ENCODE measurements around the gene HLCS. TPM values are rescaled to one million over a fixed set of nuclear protein-coding genes. Genes with fewer than 3 reads are reported as not detected.

The HLCS gene
- total RNA-seq, 1 experiment from 2014 or later = 12.7 TPM

- Histone ChIP-seq H2AK5ac (ENCODE audit: insufficient read length, low read length) (no peak overlapping the region), H2BK5ac (ENCODE audit: insufficient read length, low read length) (no peak overlapping the region), H3K79me2 (ENCODE audit: insufficient read depth, low read length) (no peaks in the 10 kb centered on the region), H3T11ph (ENCODE audit: low read length) (no peak overlapping the region), H3K27ac (ENCODE audit: insufficient read length, low read depth, low read length) (no peak overlapping the region), H3K18ac (ENCODE audit: insufficient read length, low read depth, low read length) (no peak overlapping the region), H3K27me3 (ENCODE audit: insufficient read depth, low read length) (no peaks in the 10 kb centered on the region), H4K8ac (replicated peaks; ENCODE audit: insufficient read length, low read depth, low read length) (no peak overlapping the region), H4K20me1 (ENCODE audit: control insufficient read depth, insufficient read depth, insufficient read length) (no peaks in the 10 kb centered on the region), H2BK120ac (ENCODE audit: low read depth, low read length, poor library complexity, severe bottlenecking) (no peak overlapping the region), H3K4ac (ENCODE audit: low read depth, low read length) (no peak overlapping the region), H2BK15ac (ENCODE audit: low read depth, low read length) (no peak overlapping the region), H3K56ac (ENCODE audit: insufficient read length, low read depth, low read length) (no peak overlapping the region), H2AFZ (ENCODE audit: low read length) (no peak overlapping the region), H4K5ac (ENCODE audit: insufficient read length, low read depth, low read length) (no peak overlapping the region), H3K9ac (ENCODE audit: extremely low read depth, insufficient read length, low read length) (no peak overlapping the region), H3K79me1 (ENCODE audit: insufficient read depth, low read depth, low read length, poor library complexity, severe bottlenecking) (no peaks in the 10 kb centered on the region), H3K23me2 (ENCODE audit: insufficient read length, low read depth, low read length, poor library complexity, severe bottlenecking) (no peaks in the 10 kb centered on the region), H3K4me2 (ENCODE audit: insufficient read depth, insufficient read length, low read length) (no peak overlapping the region), H4K91ac (ENCODE audit: insufficient read length, low read depth, low read length) (no peak overlapping the region), H3K9me3 (ENCODE audit: control insufficient read depth, low read depth, low read length) (no peaks in the 10 kb centered on the region), H3K4me1 (ENCODE audit: insufficient read depth, low read length) (no peaks in the 10 kb centered on the region), H3K14ac (ENCODE audit: insufficient read depth, low read length) (no peak overlapping the region), H2BK20ac (ENCODE audit: low read depth, low read length, poor library complexity, severe bottlenecking) (no peak overlapping the region), H3K23ac (ENCODE audit: insufficient read length, low read depth, low read length) (no peak overlapping the region), H2BK12ac (ENCODE audit: insufficient read length, low read depth, low read length) (no peak overlapping the region)
- peaks cover 7 to 10% of the 10 kb centered on the region in 2 experiments; a peak in 2 of 5 replicates for H3K9me3 Mint-ChIP-seq
- WGBS (ENCODE audit: extremely low coverage, insufficient read length, low lambda C conversion rate) = no CpG with 5 or more reads among the region's 13 CpGs
- no peak overlapping the region for H3K4me3 Mint-ChIP-seq
- H3K27me3 Mint-ChIP-seq (ENCODE audit: low read depth) = no peaks in the 10 kb centered on the region
- no peaks in the 10 kb centered on the region for H3K4me1 Mint-ChIP-seq
- no peak overlapping the region for H3K27ac Mint-ChIP-seq
- no peak for DNase-seq
- no peak for TF ChIP-seq CTCF (conservative IDR thresholded peaks at IDR 0.05)
- peaks cover 0 to 5% (median 3%) of the 10 kb centered on the region in 3 experiments; a peak in 4 of 7 replicates for H3K36me3 Mint-ChIP-seq (ENCODE audit: insufficient read depth in 1 of 3, low read depth in 3 of 3)
Observed at GRCh38 chr21:36803051-36803645, 163.3 kb downstream of the HLCS start.

All from H9 (cell line).